ENCODE measurements around the gene CTSW. TPM values are rescaled to one million over a fixed set of nuclear protein-coding genes. Genes with fewer than 3 reads are reported as not detected.

The CTSW gene
- total and polyA plus RNA-seq, 10 donors: 5.6 to 38.2 (median 23.2) TPM

GRCh38 chr11:65864706-65865471 lies 14.7 kb upstream of the CTSW start:
- peaks cover 15 to 71% (median 35%) of the 10 kb centered on the region in 6 donors for H3K4me1 ChIP-seq
- peak; percentile 74 for DNase-seq
- TF ChIP-seq CTCF (IDR thresholded peaks at IDR 0.05 in 8 of 11, conservative IDR thresholded peaks at IDR 0.05 in 3 of 11) (no peak), POLR2AphosphoS5 (IDR thresholded peaks at IDR 0.05) (no peak), POLR2A (IDR thresholded peaks at IDR 0.05) (no peak)
- no peaks in the 10 kb centered on the region for H3K9me3 ChIP-seq
- no peaks in the 10 kb centered on the region for H3K27me3 ChIP-seq (replicated peaks in 1 of 7)
- H3K36me3 ChIP-seq: peaks cover 5 to 70% (median 57%) of the 10 kb centered on the region in 6 donors
- H3K27ac ChIP-seq: no peak overlapping the region
- intact Hi-C loops (cut with DNase I; ENCODE audit: low total_unique reads): no loop called here
- 87 to 93% (median 88%) methylated on average over 14 to 18 of the region's 18 CpGs for WGBS, 5 donors
- no peak overlapping the region for H3K4me3 ChIP-seq

GRCh38 chr11:65865550-65866172 lies 14.0 kb upstream of the CTSW start:
- H3K4me1 ChIP-seq: peaks cover 17 to 75% (median 39%) of the 10 kb centered on the region in 6 donors
- H3K36me3 ChIP-seq: peaks cover 5 to 70% (median 57%) of the 10 kb centered on the region in 6 donors
- H3K27ac ChIP-seq: no peak overlapping the region
- intact Hi-C loops (cut with DNase I; ENCODE audit: low total_unique reads): no loop called here
- H3K9me3 ChIP-seq: no peaks in the 10 kb centered on the region
- TF ChIP-seq CTCF (IDR thresholded peaks at IDR 0.05 in 8 of 11, conservative IDR thresholded peaks at IDR 0.05 in 3 of 11): no peak
- TF ChIP-seq POLR2AphosphoS5 (IDR thresholded peaks at IDR 0.05): peak in 1 of 3 donors; percentile 14
- TF ChIP-seq POLR2A (IDR thresholded peaks at IDR 0.05): no peak
- 84 to 92% (median 88%) methylated on average over 9 of the region's 9 CpGs for WGBS, 5 donors
- H3K4me3 ChIP-seq: no peak overlapping the region
- no peak for DNase-seq
- H3K27me3 ChIP-seq (replicated peaks in 1 of 7): no peaks in the 10 kb centered on the region

- Histone ChIP-seq H3K9me3 (no peaks in the 10 kb centered on the region), H3K27me3 (replicated peaks in 1 of 7) (no peaks in the 10 kb centered on the region), H3K4me3 (no peak overlapping the region), H3K4me1 (peaks cover 14 to 75% (median 41%) of the 10 kb centered on the region in 6 donors), H3K36me3 (peaks cover 5 to 68% (median 55%) of the 10 kb centered on the region in 6 donors), H3K27ac (peak overlapping the region in 1 of 8 donors; percentile 2)
- TF ChIP-seq POLR2A (IDR thresholded peaks at IDR 0.05) (no peak), CTCF (IDR thresholded peaks at IDR 0.05 in 8 of 11, conservative IDR thresholded peaks at IDR 0.05 in 3 of 11) (no peak), POLR2AphosphoS5 (IDR thresholded peaks at IDR 0.05) (peak in 2 of 3 donors; percentile 34 to 60)
- peak; percentile 75 for DNase-seq
- intact Hi-C loops (cut with DNase I; ENCODE audit: low total_unique reads): no loop called here
- 87 to 91% (median 90%) methylated on average over 14 to 21 of the region's 21 CpGs for WGBS, 5 donors
These were observed 12.9 kb upstream of the CTSW start for GRCh38 chr11:65866509-65867283.

Measured in spleen (tissue), 11 donors.